Mammary epithelial cell (primary cell): ENCODE measurements around the gene AFAP1.

ENCODE experiments used
- EZH2 ChIP-seq: IDR thresholded peaks from 2 replicates; pipeline ENCODE4 v1.6.1; 2012; ENCODE audit warnings: low read length, inconsistent platforms, borderline replicate concordance
- TF ChIP-seq, protein P1 (sequence below), 2 donors: IDR thresholded peaks in 1 of 2; conservative IDR thresholded peaks in 1 of 2; 2 replicates each; pipeline ENCODE4 v1.5.1; 2011 to 2012; ENCODE audit warnings: inconsistent platforms in 2 of 2, low read length in 2 of 2, mild to moderate bottlenecking in 2 of 2, control low read depth in 1 of 2, low read depth in 1 of 2; ENCODE audit not compliant: insufficient read depth in 1 of 2; ENCODE audit errors: extremely low read depth in 1 of 2

DNA sequence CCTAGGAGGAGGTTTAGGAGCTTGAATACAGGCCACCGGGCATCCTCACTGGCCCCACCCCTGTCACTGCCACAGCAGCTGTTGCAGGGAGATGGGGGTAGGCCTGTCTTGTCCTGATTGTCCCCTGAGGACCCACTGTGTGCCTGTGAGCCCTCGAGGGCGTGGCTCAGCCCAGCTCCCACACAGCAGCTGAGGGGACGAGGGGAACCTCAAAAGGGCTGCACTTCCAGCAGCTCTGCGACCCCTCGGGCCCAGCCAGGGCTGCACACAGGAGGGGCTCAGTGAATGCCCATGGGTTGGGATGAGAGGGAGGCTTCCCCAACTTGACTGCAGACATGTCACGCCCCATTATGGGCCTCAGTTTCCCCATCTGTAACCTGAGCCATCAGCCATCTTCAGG, 225.9 kb downstream of the AFAP1 start:
- TF ChIP-seq, protein P1, sequence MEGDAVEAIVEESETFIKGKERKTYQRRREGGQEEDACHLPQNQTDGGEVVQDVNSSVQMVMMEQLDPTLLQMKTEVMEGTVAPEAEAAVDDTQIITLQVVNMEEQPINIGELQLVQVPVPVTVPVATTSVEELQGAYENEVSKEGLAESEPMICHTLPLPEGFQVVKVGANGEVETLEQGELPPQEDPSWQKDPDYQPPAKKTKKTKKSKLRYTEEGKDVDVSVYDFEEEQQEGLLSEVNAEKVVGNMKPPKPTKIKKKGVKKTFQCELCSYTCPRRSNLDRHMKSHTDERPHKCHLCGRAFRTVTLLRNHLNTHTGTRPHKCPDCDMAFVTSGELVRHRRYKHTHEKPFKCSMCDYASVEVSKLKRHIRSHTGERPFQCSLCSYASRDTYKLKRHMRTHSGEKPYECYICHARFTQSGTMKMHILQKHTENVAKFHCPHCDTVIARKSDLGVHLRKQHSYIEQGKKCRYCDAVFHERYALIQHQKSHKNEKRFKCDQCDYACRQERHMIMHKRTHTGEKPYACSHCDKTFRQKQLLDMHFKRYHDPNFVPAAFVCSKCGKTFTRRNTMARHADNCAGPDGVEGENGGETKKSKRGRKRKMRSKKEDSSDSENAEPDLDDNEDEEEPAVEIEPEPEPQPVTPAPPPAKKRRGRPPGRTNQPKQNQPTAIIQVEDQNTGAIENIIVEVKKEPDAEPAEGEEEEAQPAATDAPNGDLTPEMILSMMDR (conservative IDR thresholded peaks at IDR 0.05 in 1 of 2, IDR thresholded peaks at IDR 0.05 in 1 of 2; ENCODE audit: extremely low read depth in 1 of 2, insufficient read depth in 1 of 2, low read depth in 1 of 2, low read length in 2 of 2) = no peak
- no peak for TF ChIP-seq EZH2
